ENCODE results near the gene BCL2L13.

DNA sequence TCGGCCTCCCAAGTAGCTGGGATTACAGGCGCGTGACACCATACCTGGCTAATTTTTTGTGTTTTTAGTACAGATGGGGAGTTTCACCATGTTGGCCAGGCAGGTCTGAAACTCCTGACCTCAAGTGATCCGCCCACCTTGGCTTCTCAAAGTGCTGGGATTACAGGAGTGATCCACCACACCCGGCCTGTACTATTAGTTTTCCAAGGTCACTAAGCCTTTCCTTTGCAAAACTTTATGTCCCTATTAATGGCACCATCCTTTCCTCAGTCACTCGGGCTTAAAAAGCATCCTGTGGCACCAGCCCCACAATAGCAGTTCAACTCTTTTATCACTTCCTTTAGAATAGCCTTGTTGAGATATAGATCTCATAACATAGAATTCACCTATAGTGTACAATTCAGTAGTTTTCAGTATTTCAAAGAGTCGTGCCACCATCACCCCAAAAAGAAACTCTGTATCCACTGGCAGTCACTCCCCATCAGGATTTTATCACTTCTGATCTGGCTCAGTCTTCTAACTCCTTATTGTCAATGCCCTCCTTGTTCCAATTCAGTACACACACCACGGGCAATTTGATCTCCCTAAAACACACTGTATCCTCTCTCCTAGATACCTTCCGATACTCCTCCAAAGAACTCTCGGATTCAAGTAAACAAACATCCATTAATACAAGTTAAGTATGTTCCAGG, 921 bp upstream of the BCL2L13 start:
- TF ChIP-seq EP300 (conservative IDR thresholded peaks at IDR 0.05; ENCODE audit: poor library complexity, severe bottlenecking) (no peak), POLR2AphosphoS5 (IDR thresholded peaks at IDR 0.05) (no peak), CTCF (IDR thresholded peaks at IDR 0.05; ENCODE audit: poor library complexity, severe bottlenecking) (no peak), EZH2 (IDR thresholded peaks at IDR 0.05; ENCODE audit: borderline replicate concordance, insufficient read depth, low read length, poor library complexity, severe bottlenecking) (no peak), RAD21 (conservative IDR thresholded peaks at IDR 0.05) (no peak)
- TF ChIP-seq, protein P1, sequence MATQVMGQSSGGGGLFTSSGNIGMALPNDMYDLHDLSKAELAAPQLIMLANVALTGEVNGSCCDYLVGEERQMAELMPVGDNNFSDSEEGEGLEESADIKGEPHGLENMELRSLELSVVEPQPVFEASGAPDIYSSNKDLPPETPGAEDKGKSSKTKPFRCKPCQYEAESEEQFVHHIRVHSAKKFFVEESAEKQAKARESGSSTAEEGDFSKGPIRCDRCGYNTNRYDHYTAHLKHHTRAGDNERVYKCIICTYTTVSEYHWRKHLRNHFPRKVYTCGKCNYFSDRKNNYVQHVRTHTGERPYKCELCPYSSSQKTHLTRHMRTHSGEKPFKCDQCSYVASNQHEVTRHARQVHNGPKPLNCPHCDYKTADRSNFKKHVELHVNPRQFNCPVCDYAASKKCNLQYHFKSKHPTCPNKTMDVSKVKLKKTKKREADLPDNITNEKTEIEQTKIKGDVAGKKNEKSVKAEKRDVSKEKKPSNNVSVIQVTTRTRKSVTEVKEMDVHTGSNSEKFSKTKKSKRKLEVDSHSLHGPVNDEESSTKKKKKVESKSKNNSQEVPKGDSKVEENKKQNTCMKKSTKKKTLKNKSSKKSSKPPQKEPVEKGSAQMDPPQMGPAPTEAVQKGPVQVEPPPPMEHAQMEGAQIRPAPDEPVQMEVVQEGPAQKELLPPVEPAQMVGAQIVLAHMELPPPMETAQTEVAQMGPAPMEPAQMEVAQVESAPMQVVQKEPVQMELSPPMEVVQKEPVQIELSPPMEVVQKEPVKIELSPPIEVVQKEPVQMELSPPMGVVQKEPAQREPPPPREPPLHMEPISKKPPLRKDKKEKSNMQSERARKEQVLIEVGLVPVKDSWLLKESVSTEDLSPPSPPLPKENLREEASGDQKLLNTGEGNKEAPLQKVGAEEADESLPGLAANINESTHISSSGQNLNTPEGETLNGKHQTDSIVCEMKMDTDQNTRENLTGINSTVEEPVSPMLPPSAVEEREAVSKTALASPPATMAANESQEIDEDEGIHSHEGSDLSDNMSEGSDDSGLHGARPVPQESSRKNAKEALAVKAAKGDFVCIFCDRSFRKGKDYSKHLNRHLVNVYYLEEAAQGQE (IDR thresholded peaks at IDR 0.05; ENCODE audit: borderline replicate concordance), result no peak

Data from neural cell (in vitro differentiated cells).